HG02884 (cell line): Measurements from ENCODE around the gene TPST2.

Experiments used
- ATAC-seq: cut with Tn5 transposase; IDR thresholded peaks from one replicate; pipeline ENCODE4 v1.9.1; 2021; ENCODE audit warnings: mild to moderate bottlenecking, moderate library complexity; ENCODE audit not compliant: unreplicated experiment

Gene TPST2

GRCh38 chr22:26503758-26504157 is 86.2 kb downstream of the TPST2 start:
- no peak for ATAC-seq

DNA sequence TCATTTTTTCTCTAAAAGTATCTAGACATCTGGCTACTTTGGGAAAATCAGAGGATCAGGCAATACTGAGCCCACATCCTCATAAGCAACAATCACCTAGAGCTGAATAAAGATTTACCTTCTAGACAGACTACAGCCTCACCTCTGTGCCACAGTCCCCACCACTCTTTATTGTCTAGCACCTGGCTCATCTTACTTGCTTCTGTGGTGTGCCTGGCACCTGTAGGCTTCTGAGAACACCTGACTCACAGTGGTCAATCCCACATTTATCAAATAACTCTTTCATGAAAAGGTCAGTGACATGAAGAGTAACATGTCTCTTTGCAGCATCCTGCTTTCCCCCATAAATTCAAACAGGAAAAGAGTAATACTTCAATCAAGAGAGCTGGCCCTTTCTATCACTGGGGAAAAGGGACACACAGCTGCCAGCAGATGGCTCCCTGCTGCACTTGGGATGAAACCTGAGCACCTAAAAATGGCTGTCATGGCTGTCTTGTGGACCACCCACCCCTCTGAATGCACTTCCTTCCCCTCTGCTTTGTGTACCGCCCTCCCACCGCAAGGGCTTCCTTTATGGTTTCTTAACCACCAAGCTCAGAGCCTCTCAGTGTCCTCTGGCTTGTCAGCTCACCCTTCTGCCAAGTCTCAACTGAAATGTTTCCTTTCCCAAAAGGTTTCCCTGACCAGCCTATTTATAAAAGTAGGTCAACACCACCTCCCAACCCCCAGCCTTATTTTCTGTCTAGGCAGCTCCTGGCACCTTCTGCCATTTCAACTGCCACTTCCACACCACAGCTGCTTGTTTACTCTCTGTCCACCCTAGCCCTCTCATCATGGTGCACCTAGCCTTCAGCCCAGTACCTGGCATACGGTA is 87.0 kb downstream of the TPST2 start:
- ATAC-seq, result no peak

DNA sequence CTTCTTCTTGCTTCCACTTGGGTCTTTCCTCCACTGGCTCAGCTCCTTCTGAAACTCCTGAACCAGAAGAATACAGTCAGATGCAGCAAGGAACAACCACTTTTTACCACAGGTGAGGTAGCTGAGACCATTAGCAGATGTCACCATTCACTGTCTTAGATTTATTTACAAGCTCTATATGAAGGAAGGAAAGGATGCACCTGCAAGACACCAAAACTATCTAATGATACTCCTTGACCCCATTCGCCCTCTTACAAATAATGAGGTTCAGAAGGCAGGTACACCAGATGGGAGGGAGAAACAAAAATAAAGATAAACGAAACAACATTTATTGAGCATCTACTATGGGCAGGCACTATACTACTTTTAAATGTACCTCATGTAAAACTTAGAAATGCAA is 87.9 kb downstream of the TPST2 start:
- ATAC-seq, result no peak

DNA sequence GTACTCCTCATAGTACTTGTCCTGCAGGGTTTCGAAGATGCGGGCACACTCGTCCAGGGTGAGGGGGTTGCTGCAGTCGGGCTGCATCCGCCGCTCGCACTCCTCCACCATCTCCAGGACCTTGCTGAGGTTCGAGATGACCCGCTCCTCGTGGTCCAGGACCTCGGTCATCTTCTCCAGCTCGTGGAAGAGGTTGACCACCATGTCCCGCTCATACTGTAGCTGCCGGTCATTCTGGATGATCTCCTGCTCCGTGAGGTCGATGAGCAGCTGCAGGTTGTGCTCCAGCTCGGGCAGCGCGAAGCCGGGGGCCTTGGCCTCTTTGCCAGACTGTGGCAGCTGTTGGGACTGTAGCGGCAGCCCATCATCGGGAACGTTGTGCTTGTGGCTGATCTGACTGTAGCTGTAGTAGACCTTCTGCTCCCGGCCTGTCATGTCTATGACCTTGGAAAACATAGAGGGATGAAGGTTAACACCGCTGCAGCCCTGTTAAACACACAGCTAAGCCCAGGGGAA is 90.7 kb downstream of the TPST2 start:
- no peak for ATAC-seq

DNA sequence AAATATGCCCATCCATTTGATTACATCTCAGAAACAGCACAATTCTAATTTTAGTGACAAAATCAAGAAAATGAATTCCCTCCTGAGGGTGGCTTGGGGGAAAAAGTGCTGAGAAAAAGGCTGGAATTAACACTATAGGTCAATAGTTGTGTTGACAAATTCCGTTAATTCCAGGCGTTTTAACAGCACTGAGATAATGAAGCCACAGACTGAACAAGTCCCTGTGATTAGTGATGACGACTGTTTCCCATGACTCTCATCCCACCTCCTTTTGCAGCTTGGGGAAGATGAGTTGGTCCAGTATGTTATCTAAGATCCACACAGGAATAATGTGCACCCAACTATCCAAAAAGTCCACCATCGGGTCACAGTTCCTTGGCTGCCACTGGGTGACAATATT is 93.5 kb downstream of the TPST2 start:
- no peak for ATAC-seq

DNA sequence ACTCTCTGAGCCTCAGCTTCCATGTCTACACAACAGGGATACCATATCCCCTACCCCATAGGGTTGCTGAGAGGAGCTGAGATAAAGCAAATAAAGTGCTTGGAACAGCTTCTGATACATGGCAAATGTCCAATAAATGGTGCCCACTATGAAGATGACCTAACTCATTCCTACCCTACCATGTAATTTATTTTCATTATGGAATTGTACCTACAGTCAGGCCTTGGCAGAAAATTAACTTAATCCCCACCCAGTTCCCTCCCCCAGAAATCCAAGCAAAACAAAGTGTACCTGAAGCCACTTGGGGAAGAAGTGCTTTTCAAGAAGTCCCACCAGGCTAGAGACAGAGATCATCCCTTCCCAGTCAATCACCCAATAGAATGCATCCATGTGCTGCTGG is 95.4 kb downstream of the TPST2 start:
- no peak for ATAC-seq

DNA sequence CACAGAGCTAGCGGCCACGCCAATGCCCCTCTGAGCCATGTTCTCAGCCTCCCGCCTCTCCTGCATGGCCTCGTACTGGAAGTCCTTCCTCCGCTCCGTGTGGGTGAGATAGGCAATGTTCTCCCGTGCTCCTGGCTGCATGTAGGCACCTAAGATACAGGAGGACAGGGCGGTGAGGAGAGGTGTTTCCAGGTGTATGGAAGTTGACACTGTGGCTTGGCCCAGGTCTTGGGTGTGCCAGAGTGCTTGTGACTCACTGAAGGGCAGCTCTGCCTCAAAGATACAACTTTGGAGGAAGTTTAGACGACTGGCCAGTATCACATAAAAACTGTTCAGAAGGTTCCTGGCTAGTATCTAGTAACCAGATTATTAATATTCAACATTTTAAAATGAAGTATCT is 97.7 kb downstream of the TPST2 start:
- no peak for ATAC-seq

GRCh38 chr22:26489447-26490036 is 100.4 kb downstream of the TPST2 start:
- no peak for ATAC-seq

DNA sequence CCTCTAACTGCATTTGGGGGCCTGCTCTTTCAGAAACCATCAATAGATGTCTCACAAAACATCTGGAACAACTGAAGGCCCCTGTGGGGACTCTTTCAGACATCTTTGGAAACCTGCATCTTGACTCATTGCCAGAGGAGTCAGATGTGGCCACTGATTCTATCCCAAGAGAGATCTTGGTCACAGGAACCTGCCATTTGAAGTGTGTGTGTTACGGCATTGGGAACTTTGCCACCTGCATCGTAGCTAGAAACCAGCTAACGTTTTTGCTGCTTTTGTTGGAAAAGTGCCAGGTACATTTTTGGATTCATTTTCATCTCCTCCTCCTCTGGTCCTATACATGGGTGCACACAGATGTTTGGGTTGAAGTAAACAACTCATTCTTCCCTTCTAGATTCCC is 101.9 kb downstream of the TPST2 start:
- ATAC-seq, result no peak

- ATAC-seq, result no peak
Measured at GRCh38 chr22:26486394-26486793, 103.5 kb downstream of the TPST2 start.

DNA sequence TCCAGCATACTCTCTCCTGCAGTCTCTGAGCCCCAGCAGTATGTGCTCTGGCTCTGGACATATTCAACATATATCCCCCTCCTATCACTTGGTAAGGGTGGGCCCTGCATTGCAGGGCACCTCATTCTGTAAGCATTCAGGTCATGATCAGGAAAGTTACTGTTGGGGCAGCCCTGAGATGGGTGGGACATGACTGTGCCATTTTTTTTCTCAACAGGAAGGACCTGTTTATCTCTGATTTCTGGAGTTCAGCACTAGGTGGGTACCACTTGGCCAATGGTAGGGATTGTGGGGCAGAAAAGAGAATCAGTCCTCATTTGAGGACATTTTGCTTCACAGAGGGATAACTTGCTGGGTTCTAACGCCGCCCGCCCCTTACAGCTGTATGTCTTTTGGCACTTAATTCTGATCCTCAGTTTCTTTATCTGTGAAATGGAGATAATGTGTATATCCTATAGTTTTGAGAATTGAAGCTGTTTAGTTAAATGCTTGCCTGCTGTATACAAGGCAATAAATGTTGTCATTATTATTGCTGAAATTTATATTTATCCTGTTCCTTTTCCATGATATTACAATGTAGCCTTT is 104.0 kb downstream of the TPST2 start:
- ATAC-seq, result no peak

DNA sequence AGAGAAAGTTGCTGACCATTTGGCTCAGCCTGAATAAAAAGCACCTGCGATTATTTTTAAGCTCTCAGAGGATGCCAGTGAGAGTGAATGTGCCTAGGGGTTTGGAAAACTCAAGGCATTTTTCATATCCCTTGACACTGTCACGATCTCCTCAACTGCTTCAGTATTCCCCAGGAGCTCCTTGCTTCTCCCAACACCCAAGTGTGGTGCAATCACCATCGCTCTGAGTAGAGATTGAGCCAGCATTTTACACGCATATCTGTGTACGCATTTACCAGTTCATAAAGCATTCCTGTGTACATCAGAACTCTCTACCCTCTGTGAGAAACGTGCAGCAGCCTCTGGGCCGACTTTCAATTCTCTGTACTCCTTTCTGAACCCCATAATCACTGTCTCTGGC is 104.9 kb downstream of the TPST2 start:
- ATAC-seq, result no peak

DNA sequence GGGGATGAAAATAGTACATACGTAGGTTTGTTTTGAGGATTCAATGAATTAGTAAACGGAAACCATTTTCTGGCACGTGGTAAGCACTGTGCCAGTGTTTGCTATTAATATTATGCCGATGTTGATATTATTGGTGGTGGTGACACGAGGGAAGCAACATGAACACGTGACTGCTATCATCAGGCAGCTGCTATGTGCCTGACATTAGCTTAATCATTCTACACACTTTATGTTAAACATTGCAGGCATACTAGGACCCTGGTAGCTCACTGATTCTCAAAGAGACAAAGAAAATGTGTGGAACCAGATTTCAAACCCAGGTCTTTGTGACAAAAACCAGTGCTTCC is 105.6 kb downstream of the TPST2 start:
- no peak for ATAC-seq

- peak; percentile 64 for ATAC-seq
Measured at GRCh38 chr22:26483439-26484359, 106.2 kb downstream of the TPST2 start, which contains the start of the genes HPS4 and SRRD. HPS4 (minus strand) TSS chr22:26483783; CDS start chr22:26481762, 2,021 bp downstream. SRRD (plus strand) TSS chr22:26483877; CDS start chr22:26483891, 14 bp downstream.

GRCh38 chr22:26483043-26483438 is 106.9 kb downstream of the TPST2 start:
- ATAC-seq, result no peak

DNA sequence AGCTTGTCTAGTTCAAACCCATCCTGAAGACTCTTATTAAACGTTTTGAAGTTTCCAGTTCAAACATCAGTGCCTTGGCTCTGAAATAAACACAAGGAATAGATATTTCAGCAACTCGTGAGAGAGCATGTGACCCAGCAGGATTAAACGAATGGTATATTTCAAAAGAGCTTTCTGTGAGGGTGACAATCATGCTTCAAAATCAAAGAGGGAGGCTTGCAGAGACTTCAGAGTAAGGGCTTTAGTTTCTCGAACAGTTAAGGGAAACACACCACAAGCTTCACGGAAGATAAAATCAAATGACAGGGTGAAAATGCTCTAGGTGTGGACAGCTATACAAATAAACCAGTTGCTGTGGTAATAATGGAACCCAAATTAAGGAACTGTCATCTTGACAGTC is 107.8 kb downstream of the TPST2 start:
- ATAC-seq, result no peak

DNA sequence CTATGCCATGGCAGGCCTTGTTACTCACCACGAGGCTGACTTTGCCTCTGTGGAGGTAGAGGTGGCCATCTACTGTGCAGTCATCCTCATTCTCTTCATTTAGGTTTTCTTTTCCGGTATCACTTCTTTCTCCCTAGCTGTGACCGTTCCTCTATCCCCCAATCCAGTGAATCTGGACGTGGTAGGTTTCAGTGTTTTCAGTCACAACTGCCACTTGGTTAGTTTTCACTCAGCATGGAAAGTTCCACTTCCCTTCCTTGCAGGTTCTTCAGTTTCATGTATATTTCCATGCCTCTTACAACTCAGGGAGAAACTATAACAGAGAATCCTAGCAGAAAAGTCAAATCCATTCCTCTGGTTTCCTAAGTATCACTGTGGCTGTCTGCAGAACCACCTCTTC is 108.2 kb downstream of the TPST2 start:
- no peak for ATAC-seq

- ATAC-seq, result no peak
Measured at GRCh38 chr22:26481112-26481693, 108.7 kb downstream of the TPST2 start.

DNA sequence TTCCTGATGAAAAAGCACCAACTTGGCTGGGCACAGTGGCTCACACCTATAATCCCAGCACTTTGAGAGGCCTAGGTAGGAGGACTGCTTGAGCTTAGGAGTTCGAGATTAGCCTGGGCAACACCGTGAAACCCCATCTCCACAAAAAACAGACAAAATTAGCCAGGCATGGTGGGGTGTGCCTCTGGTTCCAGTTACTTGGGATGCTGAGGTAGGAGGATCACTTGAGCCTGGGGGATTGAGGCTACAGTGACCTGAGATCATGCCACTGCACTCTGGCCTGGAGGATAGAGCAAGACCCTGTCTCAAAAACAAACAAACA is 109.4 kb downstream of the TPST2 start:
- no peak for ATAC-seq

- ATAC-seq, result no peak
Measured at GRCh38 chr22:26479792-26480610, 109.9 kb downstream of the TPST2 start.
